Activated CD8-positive, alpha-beta memory T cell treated with anti-CD3 and anti-CD28 coated beads, Interleukin-2, amount 10 ng/mL, durations not matched to agents 7 days and 5 days (primary cell): Measurements from ENCODE around the gene ARFGAP1. TPM values are rescaled to one million over a fixed set of nuclear protein-coding genes. Genes with fewer than 3 reads are reported as not detected.

Experiments used
- ATAC-seq: fragments of 150-1000 bp; cut with Tn5 transposase; one replicate; pipeline ENCODE4 v1.10.0; 2021; ENCODE audit warnings: moderate library complexity
- CTCF ChIA-PET: fragments of 350-600 bp; sonication (Branson Sonifier 250); formaldehyde crosslinking; loops from one replicate; lab custom pipeline; 2021; ENCODE audit warnings: antibody characterized with exemption; lab: Charles Lee
- DNase-seq: peaks from one replicate; pipeline ENCODE4 v3.0.0-alpha.2; 2020
- H3K27ac Mint-ChIP-seq: one replicate; pipeline ENCODE4 v1.8.0; 2021; ENCODE audit warnings: mild to moderate bottlenecking, mixed read lengths
- H3K27me3 Mint-ChIP-seq: one replicate; pipeline ENCODE4 v1.8.0; 2021; ENCODE audit warnings: mixed read lengths
- H3K36me3 Mint-ChIP-seq: one replicate; pipeline ENCODE4 v1.8.0; 2021; ENCODE audit warnings: mild to moderate bottlenecking, mixed read lengths
- H3K4me1 Mint-ChIP-seq: one replicate; pipeline ENCODE4 v1.8.0; 2021; ENCODE audit warnings: mixed read lengths
- H3K4me3 Mint-ChIP-seq: one replicate; pipeline ENCODE4 v1.8.0; 2021; ENCODE audit warnings: mild to moderate bottlenecking, moderate library complexity, mixed read lengths
- H3K9me3 Mint-ChIP-seq: one replicate; pipeline ENCODE4 v1.8.0; 2022; ENCODE audit warnings: low read depth, mixed read lengths
- total RNA-seq, 2 experiments: library from RNA; stranded (reverse); gene quantifications; one replicate each; pipeline ENCODE4 v1.2.3, GENCODE V29; 2021

The ARFGAP1 gene
- total RNA-seq, 2 experiments from 2014 or later = 79.6 to 90.2 TPM

DNA sequence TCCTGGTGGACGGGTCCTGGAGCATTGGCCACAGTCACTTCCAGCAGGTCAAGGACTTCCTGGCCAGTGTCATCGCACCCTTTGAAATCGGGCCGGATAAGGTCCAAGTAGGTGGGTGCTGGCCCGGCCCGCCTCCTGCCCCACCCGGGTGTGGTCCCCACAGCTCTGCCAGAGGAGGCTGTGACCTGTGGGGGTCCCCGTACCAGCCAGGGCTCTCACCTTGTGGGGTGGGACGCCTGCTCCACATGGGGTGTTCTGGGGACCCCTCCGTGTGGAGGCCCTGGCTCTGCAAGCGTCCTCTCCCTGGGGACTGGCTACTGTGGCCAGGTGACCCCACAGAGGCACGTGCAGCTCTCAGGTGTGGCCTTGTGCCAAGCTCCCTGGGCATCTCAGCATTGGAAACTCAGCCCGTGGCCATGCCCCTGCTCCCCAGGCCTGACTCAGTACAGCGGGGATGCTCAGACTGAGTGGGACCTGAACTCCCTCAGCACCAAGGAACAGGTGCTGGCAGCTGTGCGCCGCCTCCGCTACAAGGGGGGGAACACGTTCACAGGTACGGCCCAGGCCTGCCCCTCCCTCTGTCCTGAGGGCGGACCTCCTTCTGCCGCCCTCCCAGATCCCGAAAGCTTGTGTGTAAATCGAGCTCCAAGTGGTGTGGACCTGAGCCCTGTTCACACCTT is 35.1 kb downstream of the ARFGAP1 start:
- H3K4me3 Mint-ChIP-seq = no peak overlapping the region
- no peaks in the 10 kb centered on the region for H3K9me3 Mint-ChIP-seq
- no peaks in the 10 kb centered on the region for H3K4me1 Mint-ChIP-seq
- CTCF ChIA-PET = interaction anchor here (0.9 to 1.7 kb wide), 2 partner anchors 73 to 74 kb away, joined by 3 to 5 read pairs; no protein-coding TSS in a partner anchor
- H3K27ac Mint-ChIP-seq = no peak overlapping the region
- no peaks in the 10 kb centered on the region for H3K36me3 Mint-ChIP-seq
- no peak for DNase-seq
- ATAC-seq = no peak
- H3K27me3 Mint-ChIP-seq = peaks cover 1% of the 10 kb centered on the region

DNA sequence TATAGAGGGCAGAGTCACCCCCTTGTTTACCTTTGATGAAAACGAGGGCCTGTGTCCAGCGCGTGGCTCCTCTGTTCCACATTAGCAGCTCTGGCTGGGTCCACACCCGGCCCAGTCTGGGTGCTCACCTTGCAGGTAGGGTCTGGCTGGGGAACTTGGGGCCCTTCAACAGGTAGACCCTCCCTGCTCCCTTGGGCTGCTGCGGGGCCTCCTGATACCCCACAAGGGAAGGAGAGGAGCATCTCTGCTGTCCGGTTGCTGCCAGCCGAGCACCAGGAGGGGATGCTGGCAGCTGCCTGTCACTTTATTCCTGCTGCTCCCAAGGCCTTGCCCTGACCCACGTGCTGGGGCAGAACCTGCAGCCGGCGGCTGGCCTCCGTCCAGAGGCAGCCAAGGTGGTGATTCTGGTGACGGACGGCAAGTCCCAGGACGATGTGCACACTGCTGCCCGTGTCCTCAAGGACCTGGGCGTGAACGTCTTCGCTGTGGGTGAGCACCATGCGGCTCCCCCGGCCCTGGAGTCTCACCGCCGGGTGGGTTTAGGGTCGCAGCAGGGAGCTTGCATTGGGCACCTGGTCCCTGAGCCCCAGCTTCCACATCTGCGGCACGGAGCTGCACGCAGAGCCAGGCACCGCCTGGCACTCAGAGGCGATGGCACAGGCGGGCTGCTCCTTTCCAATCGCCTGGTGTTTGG is 35.8 kb downstream of the ARFGAP1 start:
- Mint-ChIP-seq H3K4me1 (no peaks in the 10 kb centered on the region), H3K27me3 (no peaks in the 10 kb centered on the region), H3K4me3 (no peak overlapping the region), H3K27ac (no peak overlapping the region), H3K9me3 (no peaks in the 10 kb centered on the region), H3K36me3 (no peaks in the 10 kb centered on the region)
- DNase-seq (no peak), ATAC-seq (no peak)
- CTCF ChIA-PET = interaction anchor here (0.9 to 1.7 kb wide), 4 partner anchors 22 to 74 kb away, joined by 3 to 5 read pairs (median 3); no protein-coding TSS in a partner anchor

- DNase-seq (peak; percentile 43), ATAC-seq (no peak)
- H3K9me3 Mint-ChIP-seq = no peaks in the 10 kb centered on the region
- no peaks in the 10 kb centered on the region for H3K27me3 Mint-ChIP-seq
- no peak overlapping the region for H3K4me3 Mint-ChIP-seq
- H3K4me1 Mint-ChIP-seq = no peaks in the 10 kb centered on the region
- CTCF ChIA-PET = interaction anchor here (1.0 to 3.0 kb wide), 14 partner anchors 9 to 751 kb away, joined by 3 to 26 read pairs (median 3); partner anchors contain the start of gene ARFGAP1
- no peaks in the 10 kb centered on the region for H3K36me3 Mint-ChIP-seq
- H3K27ac Mint-ChIP-seq = no peak overlapping the region
These were observed 36.9 kb downstream of the ARFGAP1 start for GRCh38 chr20:63309261-63310071.

DNA sequence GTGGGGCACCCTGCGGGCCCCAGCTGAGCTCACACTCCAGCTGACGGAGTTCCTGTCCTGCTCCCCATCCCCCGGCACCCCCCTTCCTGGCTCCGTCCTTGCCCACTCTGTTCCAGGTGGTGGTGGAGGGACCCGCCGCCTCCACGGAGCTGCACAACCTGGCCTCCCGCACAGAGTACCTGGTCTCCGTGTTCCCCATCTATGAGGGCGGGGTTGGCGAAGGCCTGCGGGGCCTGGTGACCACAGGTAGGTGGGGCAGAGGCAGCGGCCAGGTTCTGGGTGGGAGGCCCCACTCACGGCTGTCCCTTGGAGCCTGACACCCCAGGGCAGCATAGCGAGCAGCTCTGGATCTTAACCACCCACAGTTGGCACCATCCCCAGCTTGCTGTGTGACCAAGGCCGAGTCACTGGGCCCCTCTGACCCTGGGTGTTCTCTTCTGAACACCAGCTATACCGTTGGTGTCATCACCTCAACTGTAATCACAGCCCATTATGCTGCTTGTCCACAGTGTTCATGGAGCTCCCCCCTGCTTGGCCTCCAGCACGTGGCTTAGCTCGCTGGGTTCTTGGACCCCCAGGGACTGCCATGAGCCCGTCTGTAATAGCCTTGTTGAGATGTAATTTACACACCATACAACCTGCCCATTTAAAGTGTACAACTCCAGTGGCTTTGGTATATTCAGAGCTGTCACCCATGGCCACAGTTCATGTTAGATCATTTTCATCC is 37.8 kb downstream of the ARFGAP1 start:
- CTCF ChIA-PET = interaction anchor here (1.1 to 3.0 kb wide), 8 partner anchors 8 to 750 kb away, joined by 3 to 26 read pairs (median 3); no protein-coding TSS in a partner anchor
- DNase-seq (no peak), ATAC-seq (no peak)
- no peaks in the 10 kb centered on the region for H3K4me1 Mint-ChIP-seq
- no peak overlapping the region for H3K27ac Mint-ChIP-seq
- no peak overlapping the region for H3K4me3 Mint-ChIP-seq
- H3K36me3 Mint-ChIP-seq = no peaks in the 10 kb centered on the region
- H3K9me3 Mint-ChIP-seq = no peaks in the 10 kb centered on the region
- H3K27me3 Mint-ChIP-seq = no peaks in the 10 kb centered on the region

DNA sequence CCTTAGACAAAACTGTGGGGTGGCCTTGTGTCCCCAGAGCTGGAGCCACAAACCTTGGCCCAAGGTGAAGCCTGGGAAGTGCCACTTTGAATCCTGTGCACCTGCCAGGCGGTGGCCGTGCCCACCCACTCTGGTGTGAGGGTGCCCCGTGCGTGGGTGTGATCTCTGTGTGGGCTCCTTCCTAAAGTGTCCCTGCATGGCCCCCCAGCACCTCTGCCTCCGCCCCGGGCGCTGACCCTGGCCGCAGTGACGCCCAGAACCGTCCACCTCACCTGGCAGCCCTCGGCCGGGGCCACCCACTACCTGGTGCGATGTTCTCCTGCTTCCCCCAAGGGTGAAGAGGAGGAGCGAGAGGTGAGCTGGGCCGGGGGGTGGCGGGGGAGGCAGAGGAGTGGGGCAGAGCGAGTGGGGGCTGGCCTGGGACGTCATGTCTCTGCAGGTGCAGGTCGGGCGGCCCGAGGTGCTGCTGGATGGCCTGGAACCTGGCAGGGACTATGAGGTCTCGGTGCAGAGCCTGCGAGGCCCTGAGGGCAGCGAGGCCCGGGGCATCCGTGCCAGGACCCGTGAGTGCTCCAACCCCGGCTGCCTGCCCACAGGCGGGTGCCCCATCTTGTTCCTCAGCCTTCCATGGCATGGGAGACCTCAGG is 38.7 kb downstream of the ARFGAP1 start:
- Mint-ChIP-seq H3K4me1 (no peaks in the 10 kb centered on the region), H3K4me3 (no peak overlapping the region), H3K27ac (no peak overlapping the region), H3K27me3 (no peaks in the 10 kb centered on the region), H3K9me3 (no peaks in the 10 kb centered on the region), H3K36me3 (no peaks in the 10 kb centered on the region)
- CTCF ChIA-PET = interaction anchor here (3.0 kb wide), 1 partner anchor 70 kb away, joined by 26 read pairs; no protein-coding TSS in a partner anchor
- DNase-seq = no peak
- no peak for ATAC-seq

DNA sequence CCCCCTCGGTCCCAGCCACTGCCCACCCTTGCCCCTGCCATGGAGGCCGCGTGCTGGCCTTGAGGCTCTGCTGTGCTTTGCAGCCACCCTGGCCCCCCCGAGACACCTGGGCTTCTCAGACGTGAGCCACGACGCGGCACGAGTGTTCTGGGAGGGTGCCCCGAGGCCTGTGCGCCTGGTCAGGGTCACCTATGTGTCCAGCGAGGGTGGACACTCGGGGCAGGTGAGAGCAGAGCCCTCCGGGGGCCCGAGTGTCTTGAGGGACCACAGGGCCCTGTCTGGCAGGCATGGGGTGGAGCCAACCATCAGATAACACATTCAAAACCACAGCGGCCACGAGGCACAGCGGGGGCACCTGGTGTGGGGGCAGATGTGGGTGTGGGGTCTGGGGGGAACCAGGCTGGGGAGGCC is 39.2 kb downstream of the ARFGAP1 start:
- no peaks in the 10 kb centered on the region for H3K4me1 Mint-ChIP-seq
- CTCF ChIA-PET = interaction anchor here (3.0 kb wide), 1 partner anchor 70 kb away, joined by 26 read pairs; no protein-coding TSS in a partner anchor
- H3K9me3 Mint-ChIP-seq = no peaks in the 10 kb centered on the region
- DNase-seq = no peak
- no peak for ATAC-seq
- H3K27me3 Mint-ChIP-seq = no peaks in the 10 kb centered on the region
- no peaks in the 10 kb centered on the region for H3K36me3 Mint-ChIP-seq
- no peak overlapping the region for H3K4me3 Mint-ChIP-seq
- no peak overlapping the region for H3K27ac Mint-ChIP-seq

DNA sequence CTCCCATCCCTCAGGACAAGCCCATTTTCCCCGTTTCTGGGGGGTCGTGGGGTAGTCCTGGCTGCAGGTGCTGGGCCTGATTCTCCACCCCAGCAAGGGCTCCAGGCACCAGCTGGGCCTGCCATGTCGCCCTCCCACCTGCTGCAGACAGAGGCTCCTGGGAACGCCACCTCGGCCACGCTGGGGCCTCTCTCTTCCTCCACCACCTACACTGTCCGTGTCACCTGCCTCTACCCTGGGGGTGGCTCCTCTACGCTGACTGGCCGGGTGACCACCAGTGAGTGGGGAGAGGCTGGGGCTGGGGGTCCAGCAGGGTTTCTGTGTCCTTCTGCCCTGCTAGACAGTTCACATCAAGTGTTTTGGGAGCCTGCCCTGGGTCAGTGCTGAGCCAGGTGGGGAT is 39.7 kb downstream of the ARFGAP1 start:
- H3K4me3 Mint-ChIP-seq = no peak overlapping the region
- H3K27ac Mint-ChIP-seq = no peak overlapping the region
- no peaks in the 10 kb centered on the region for H3K4me1 Mint-ChIP-seq
- CTCF ChIA-PET = no interaction called here
- DNase-seq (no peak), ATAC-seq (no peak)
- no peaks in the 10 kb centered on the region for H3K36me3 Mint-ChIP-seq
- no peaks in the 10 kb centered on the region for H3K9me3 Mint-ChIP-seq
- no peaks in the 10 kb centered on the region for H3K27me3 Mint-ChIP-seq

DNA sequence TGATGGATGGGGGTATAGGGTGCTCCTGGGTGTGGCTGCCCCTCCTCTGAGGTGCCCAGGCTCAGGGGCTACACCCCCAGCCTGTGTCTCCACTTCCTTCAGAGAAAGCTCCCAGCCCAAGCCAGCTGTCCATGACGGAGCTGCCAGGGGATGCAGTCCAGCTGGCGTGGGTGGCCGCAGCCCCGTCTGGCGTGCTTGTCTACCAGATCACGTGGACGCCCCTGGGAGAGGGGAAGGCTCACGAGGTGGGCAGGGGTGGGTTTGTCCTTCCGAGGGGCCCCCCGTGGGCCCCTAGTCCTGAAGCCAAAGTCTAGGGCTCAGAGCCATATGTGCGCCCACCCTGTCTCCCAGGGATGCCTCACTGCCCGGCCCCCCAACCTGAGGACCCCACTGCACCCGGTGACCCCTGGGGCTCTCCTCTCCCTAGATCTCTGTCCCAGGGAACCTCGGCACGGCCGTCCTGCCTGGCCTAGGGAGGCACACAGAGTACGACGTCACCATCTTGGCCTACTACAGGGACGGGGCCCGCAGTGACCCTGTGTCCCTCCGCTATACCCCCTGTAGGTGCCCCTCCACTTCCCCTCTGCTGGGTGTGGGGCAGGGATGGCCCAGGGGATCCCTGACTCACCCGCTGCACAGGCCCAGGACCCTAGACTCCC is 40.2 kb downstream of the ARFGAP1 start:
- no peaks in the 10 kb centered on the region for H3K4me1 Mint-ChIP-seq
- no peak overlapping the region for H3K27ac Mint-ChIP-seq
- no peaks in the 10 kb centered on the region for H3K9me3 Mint-ChIP-seq
- no peaks in the 10 kb centered on the region for H3K36me3 Mint-ChIP-seq
- H3K27me3 Mint-ChIP-seq = no peaks in the 10 kb centered on the region
- CTCF ChIA-PET = no interaction called here
- H3K4me3 Mint-ChIP-seq = no peak overlapping the region
- ATAC-seq (no peak), DNase-seq (no peak)

GRCh38 chr20:63313349-63314014 is 40.9 kb downstream of the ARFGAP1 start:
- Mint-ChIP-seq H3K27ac (no peak overlapping the region), H3K4me1 (no peaks in the 10 kb centered on the region), H3K9me3 (no peaks in the 10 kb centered on the region), H3K27me3 (no peaks in the 10 kb centered on the region), H3K4me3 (no peak overlapping the region), H3K36me3 (no peaks in the 10 kb centered on the region)
- DNase-seq (no peak), ATAC-seq (no peak)
- CTCF ChIA-PET = no interaction called here

GRCh38 chr20:63314015-63314471 is 41.4 kb downstream of the ARFGAP1 start:
- CTCF ChIA-PET = no interaction called here
- Mint-ChIP-seq H3K27me3 (no peaks in the 10 kb centered on the region), H3K27ac (no peak overlapping the region), H3K4me1 (no peaks in the 10 kb centered on the region), H3K36me3 (no peaks in the 10 kb centered on the region), H3K9me3 (no peaks in the 10 kb centered on the region), H3K4me3 (no peak overlapping the region)
- DNase-seq (no peak), ATAC-seq (no peak)

DNA sequence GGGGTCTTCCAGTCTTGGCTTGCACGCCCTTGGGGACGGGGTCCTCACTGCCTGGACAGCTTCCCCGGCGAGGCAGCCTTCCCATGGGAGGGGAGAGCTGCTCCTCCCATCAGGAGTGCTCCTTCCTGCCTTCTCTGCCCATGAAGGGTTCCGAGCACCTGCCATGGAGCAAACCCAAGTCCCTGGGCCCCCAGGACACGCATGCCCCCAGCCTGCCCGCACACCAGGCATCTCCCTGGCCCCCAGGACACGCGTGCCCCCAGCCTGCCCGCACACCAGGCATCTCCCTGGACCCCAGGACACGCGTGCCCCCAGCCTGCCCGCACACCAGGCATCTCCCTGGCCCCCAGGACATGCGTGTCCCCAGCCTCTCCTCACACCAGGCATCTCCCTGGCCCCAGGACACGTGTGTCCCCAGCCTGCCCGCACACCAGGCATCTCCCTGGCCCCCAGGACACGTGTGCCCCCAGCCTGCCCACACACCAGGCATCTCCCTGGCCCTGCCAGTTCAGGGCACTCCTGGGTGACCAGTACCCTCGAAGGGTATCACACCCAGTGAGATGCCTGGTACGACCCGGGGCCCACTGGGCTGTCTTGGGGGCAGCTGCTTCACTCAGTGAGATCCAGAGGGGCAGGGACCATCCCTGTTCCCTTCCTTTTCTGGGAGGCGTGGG is 42.1 kb downstream of the ARFGAP1 start:
- CTCF ChIA-PET = no interaction called here
- Mint-ChIP-seq H3K27ac (no peak overlapping the region), H3K4me1 (no peaks in the 10 kb centered on the region), H3K4me3 (no peak overlapping the region), H3K9me3 (no peaks in the 10 kb centered on the region), H3K36me3 (no peaks in the 10 kb centered on the region), H3K27me3 (no peaks in the 10 kb centered on the region)
- ATAC-seq (no peak), DNase-seq (no peak)
